Neural progenitor cell (in vitro differentiated cells): ENCODE results near the gene UCN.

Source experiments
- EZH2 ChIP-seq: fragments of 200-600 bp; sonication (generic); IDR thresholded peaks from 2 replicates; pipeline ENCODE4 v1.6.1; 2017; ENCODE audit warnings: antibody characterized with exemption, mild to moderate bottlenecking, moderate library complexity
- TF ChIP-seq, protein P1 (sequence below): fragments of 200-600 bp; sonication (generic); IDR thresholded peaks from 2 replicates; pipeline ENCODE4 v1.5.1; 2017; ENCODE audit warnings: antibody characterized with exemption, mild to moderate bottlenecking

- no peak for TF ChIP-seq EZH2
- TF ChIP-seq, protein P1, sequence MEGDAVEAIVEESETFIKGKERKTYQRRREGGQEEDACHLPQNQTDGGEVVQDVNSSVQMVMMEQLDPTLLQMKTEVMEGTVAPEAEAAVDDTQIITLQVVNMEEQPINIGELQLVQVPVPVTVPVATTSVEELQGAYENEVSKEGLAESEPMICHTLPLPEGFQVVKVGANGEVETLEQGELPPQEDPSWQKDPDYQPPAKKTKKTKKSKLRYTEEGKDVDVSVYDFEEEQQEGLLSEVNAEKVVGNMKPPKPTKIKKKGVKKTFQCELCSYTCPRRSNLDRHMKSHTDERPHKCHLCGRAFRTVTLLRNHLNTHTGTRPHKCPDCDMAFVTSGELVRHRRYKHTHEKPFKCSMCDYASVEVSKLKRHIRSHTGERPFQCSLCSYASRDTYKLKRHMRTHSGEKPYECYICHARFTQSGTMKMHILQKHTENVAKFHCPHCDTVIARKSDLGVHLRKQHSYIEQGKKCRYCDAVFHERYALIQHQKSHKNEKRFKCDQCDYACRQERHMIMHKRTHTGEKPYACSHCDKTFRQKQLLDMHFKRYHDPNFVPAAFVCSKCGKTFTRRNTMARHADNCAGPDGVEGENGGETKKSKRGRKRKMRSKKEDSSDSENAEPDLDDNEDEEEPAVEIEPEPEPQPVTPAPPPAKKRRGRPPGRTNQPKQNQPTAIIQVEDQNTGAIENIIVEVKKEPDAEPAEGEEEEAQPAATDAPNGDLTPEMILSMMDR, result no peak
Observed at GRCh38 chr2:27270670-27271069, 37.6 kb downstream of the UCN start.
